Endothelial cell of coronary artery (primary cell): ENCODE data around the gene PDE4A. TPM values are rescaled to one million over a fixed set of nuclear protein-coding genes. Genes with fewer than 3 reads are reported as not detected.

ENCODE experiments used
- total RNA-seq: library from RNA; depleted of rRNA; stranded (reverse); fragments of >200 nt; gene quantifications from 2 replicates; pipeline ENCODE4 v1.2.3, GENCODE V29; 2014

The PDE4A gene
- 1.6 and 5.0 TPM in 2 replicates for total RNA-seq

DNA sequence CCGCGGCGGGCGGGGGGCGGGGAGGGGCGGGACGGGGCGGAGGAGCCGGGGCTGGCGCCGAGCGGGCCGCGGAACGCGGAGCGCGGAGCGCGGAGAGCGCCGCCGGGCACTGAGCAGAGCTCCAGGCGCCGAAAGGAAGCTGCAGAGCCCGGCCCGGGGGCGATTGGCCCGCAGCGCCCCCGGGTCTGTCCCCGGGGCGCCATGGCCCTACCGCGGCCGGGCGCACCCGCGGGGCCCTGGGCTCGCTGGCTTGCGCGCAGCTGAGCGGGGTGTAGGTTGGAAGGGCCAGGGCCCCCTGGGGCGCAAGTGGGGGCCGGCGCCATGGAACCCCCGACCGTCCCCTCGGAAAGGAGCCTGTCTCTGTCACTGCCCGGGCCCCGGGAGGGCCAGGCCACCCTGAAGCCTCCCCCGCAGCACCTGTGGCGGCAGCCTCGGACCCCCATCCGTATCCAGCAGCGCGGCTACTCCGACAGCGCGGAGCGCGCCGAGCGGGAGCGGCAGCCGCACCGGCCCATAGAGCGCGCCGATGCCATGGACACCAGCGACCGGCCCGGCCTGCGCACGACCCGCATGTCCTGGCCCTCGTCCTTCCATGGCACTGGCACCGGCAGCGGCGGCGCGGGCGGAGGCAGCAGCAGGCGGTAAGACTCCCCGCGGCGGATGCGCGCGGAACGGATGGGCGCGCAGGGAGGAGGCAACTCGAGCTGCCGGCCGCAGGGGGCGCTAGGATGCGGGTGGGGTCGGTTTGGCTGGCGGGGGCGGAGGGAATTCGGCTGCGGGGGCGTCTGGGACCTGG is at the start of gene PDE4A:
TSS of gene PDE4A (plus strand) at position 95 of the 796 bp plus-strand sequence. CDS start at position 322, 227 bp downstream.

GRCh38 chr19:10380313-10381102 is 39.8 kb upstream of the PDE4A start, which contains the start of gene TYK2:
Gene TYK2, minus strand, starts transcription at chr19:10380572. Its CDS starts 2,166 bp downstream, at chr19:10378406.

GRCh38 chr19:10403137-10404021 is 17.0 kb upstream of the PDE4A start, which contains the start of gene CDC37:
Gene CDC37, minus strand, starts transcription at chr19:10403542. Its CDS starts 63 bp downstream, at chr19:10403479.

DNA sequence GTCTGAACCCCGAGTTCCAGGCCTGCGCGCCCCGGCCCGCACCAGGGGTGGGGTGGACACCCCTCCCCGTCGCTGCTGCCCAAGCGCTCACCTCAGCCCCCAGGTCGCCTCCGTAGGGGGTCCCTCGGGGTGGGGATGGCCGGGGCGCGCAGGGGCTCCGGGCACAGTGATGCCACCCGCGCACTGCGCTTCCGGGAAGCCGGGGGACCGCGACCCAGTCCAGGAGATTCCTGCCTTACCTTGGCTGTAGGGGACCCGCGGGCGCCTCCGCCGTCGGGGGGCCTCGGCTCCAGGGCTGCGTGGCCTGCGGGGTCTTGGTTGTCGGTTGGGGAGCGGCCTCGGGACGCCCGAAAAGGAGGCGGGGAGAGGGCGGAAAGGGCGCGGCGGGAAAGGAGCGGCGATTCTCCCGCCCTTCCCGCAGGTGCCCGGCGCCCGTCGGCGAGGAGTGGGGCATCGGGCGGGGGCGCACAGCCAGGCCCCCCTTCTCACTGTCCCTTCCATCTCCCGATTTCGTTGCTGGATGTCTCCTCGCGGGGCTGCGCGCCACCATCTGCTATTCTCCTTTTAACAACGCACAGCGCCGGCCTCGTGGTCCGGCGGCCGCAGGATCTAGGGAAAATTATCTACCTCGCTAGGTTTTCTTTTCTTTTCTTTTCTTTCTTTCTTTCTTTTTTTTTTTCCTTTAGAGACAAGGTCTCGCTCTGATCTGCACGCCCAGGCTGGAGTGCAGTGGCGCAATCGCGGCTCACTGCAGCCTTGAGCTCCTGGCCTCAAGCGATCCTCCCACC is 82.9 kb downstream of the PDE4A start, which contains the start of gene KEAP1:
TSS of gene KEAP1 (minus strand) at position 355 of the 788 bp plus-strand sequence. CDS start 3,323 bp downstream, outside the sequence.

GRCh38 chr19:10517361-10517759 is 97.0 kb downstream of the PDE4A start, which contains the start of gene S1PR5:
Gene S1PR5, minus strand, starts transcription at chr19:10517447. Its CDS starts 2,436 bp downstream, at chr19:10515011.

Other genes starting within 250 kb of the PDE4A start
- gene DNMT1, start 225.6 kb upstream of the PDE4A start, total RNA-seq = 43.7 and 49.7 TPM in 2 replicates
- gene S1PR2, start 189.2 kb upstream of the PDE4A start, total RNA-seq = 0.72 and 2.0 TPM in 2 replicates
- 18.2 and 18.5 TPM in 2 replicates for gene MRPL4, start 168.3 kb upstream of the PDE4A start, total RNA-seq
- 13.4 and 44.2 TPM in 2 replicates for gene ICAM1, start 149.4 kb upstream of the PDE4A start, total RNA-seq
- gene ICAM4, start 133.6 kb upstream of the PDE4A start, total RNA-seq = 0.18 and 0.38 TPM in 2 replicates
- gene ICAM5, start 130.6 kb upstream of the PDE4A start, total RNA-seq = under 0.01 and 0.56 TPM in 2 replicates
- 0.27 and 0.38 TPM in 2 replicates for gene ZGLP1, start 110.7 kb upstream of the PDE4A start, total RNA-seq
- 16.9 and 17.2 TPM in 2 replicates for gene FDX2, start 104.5 kb upstream of the PDE4A start, total RNA-seq
- gene RAVER1, start 87.0 kb upstream of the PDE4A start, total RNA-seq = 9.0 and 11.7 TPM in 2 replicates
- gene ICAM3, start 80.9 kb upstream of the PDE4A start, total RNA-seq = 13.5 and 17.4 TPM in 2 replicates
- 89.1 and 109 TPM in 2 replicates for gene TYK2, start 40.0 kb upstream of the PDE4A start, total RNA-seq
- gene CDC37, start 17.0 kb upstream of the PDE4A start, total RNA-seq = 355 and 421 TPM in 2 replicates
- 86.8 and 103 TPM in 2 replicates for gene KEAP1, start 82.8 kb downstream of the PDE4A start, total RNA-seq
- gene S1PR5, start 96.9 kb downstream of the PDE4A start, total RNA-seq = 1.6 TPM in 1 of 2 replicates, not detected in the other
- 11.3 and 14.5 TPM in 2 replicates for gene ATG4D, start 123.4 kb downstream of the PDE4A start, total RNA-seq
- gene KRI1, start 145.5 kb downstream of the PDE4A start, total RNA-seq = 7.7 and 12.5 TPM in 2 replicates
- 4.8 and 7.5 TPM in 2 replicates for gene CDKN2D, start 148.4 kb downstream of the PDE4A start, total RNA-seq
- gene AP1M2, start 166.8 kb downstream of the PDE4A start, total RNA-seq = 0.09 TPM in 1 of 2 replicates, not detected in the other
- gene SLC44A2, start 205.0 kb downstream of the PDE4A start, total RNA-seq = 26.1 and 40.2 TPM in 2 replicates
- 116 and 121 TPM in 2 replicates for gene ILF3, start 233.8 kb downstream of the PDE4A start, total RNA-seq